NB4 (cell line): ENCODE measurements around the gene MAML2.

Experiments used
- DNase-seq: peaks from one replicate; pipeline ENCODE4 v3.0.0; 2010; ENCODE audit warnings: low read depth
- H3K4me3 ChIP-seq: one replicate; pipeline ENCODE4 v1.5.1; 2011; ENCODE audit warnings: mild to moderate bottlenecking, low read depth, low read length, moderate library complexity
- MYC ChIP-seq: IDR thresholded peaks from 2 replicates; pipeline ENCODE4 v1.6.1; 2011; ENCODE audit warnings: low read depth, low read length
- POLR2A ChIP-seq: IDR thresholded peaks from 2 replicates; pipeline ENCODE4 v1.6.1; 2011; ENCODE audit warnings: mild to moderate bottlenecking; ENCODE audit not compliant: insufficient read length; ENCODE audit errors: extremely low read depth
- TF ChIP-seq, protein P1 (sequence below): IDR thresholded peaks from 2 replicates; pipeline ENCODE4 v1.6.1; 2011; ENCODE audit warnings: low read depth, low read length
- TF ChIP-seq, protein P2 (sequence below): IDR thresholded peaks from one replicate; pipeline ENCODE4 v1.5.1; 2012; ENCODE audit warnings: low read depth, low read length

The MAML2 gene

DNA sequence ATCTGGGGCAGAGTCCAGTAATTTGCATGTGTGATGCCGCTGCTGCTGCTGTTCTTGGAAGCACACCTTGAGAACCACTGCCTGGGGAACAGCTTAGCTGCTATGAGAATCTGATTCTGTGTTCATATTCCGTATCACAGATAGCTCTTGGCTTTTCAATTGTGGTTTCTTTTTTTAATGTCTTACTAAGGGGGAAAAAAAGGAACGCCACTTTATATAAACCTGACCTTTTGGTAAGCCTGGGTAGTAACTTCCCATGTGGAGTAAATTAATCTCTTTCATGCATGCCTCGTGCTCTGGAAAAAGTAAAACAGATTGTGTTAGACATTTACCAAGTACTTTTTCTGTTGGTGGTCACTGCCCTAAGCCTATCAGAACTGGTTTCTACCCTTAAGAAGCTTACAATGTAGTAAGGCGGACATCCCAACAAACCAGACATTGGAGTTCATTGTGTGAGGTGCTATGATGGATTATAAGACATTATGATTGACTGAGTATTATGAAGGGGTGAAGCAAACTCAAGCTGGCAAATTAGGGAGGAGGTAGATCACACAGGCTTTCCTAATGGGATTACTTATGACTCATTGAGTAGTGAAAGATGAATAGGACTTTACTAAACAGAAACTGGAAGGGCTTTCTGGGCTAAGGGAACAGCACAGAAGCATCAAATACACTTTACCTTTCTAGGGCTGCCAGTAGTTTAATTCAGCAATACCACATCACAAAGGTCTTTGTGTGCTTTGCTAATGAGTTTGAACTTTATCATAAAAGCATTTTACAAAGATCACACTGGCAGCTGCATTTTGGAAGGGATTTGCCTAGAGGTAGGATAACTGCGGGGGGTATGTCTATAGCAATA lies 64.7 kb downstream of the MAML2 start:
- TF ChIP-seq POLR2A (no peak), MYC (no peak)
- TF ChIP-seq, protein P1, sequence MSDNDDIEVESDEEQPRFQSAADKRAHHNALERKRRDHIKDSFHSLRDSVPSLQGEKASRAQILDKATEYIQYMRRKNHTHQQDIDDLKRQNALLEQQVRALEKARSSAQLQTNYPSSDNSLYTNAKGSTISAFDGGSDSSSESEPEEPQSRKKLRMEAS = no peak
- TF ChIP-seq, protein P2, sequence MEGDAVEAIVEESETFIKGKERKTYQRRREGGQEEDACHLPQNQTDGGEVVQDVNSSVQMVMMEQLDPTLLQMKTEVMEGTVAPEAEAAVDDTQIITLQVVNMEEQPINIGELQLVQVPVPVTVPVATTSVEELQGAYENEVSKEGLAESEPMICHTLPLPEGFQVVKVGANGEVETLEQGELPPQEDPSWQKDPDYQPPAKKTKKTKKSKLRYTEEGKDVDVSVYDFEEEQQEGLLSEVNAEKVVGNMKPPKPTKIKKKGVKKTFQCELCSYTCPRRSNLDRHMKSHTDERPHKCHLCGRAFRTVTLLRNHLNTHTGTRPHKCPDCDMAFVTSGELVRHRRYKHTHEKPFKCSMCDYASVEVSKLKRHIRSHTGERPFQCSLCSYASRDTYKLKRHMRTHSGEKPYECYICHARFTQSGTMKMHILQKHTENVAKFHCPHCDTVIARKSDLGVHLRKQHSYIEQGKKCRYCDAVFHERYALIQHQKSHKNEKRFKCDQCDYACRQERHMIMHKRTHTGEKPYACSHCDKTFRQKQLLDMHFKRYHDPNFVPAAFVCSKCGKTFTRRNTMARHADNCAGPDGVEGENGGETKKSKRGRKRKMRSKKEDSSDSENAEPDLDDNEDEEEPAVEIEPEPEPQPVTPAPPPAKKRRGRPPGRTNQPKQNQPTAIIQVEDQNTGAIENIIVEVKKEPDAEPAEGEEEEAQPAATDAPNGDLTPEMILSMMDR = no peak
- no peak for DNase-seq
- H3K4me3 ChIP-seq = no peak overlapping the region

DNA sequence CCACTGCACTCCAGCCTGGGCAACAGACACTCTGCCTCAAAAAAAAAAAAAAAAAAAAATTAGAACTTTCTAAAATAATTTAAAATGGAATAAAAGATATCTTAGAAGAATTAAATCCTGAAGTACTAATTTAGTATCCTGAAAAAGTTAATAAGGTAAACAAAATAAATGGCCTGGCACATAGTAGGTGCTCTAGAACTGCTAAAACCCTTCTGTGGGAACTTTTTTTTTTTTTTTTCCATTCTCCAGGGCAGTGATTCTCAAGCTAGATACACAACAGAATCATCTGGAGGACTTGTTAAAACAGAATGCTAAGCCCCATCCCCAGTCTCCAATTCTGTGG lies 65.3 kb downstream of the MAML2 start:
- no peak for DNase-seq
- no peak overlapping the region for H3K4me3 ChIP-seq
- no peak for TF ChIP-seq MYC

DNA sequence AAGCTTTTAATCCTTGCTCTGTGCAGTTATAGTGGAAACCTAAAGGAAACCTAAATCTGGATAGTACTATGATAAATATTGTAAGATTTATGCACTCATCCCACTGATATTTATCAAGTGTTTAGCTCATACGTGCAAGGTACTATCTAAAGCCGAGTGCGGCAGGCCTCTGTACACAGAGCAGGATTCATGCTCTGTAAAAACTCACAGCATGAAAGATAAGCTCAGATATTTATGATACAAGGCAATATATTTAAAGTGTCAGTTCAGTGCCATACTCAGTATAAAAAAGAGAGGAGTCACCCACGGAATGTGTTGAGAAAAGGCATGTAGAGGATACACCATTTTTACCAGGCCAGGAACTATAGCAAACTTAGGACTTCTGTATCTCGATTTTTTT lies 66.2 kb downstream of the MAML2 start:
- no peak overlapping the region for H3K4me3 ChIP-seq
- DNase-seq = no peak
- TF ChIP-seq MYC (no peak), POLR2A (no peak)
- TF ChIP-seq, protein P2 = no peak
- TF ChIP-seq, protein P1 = no peak

DNA sequence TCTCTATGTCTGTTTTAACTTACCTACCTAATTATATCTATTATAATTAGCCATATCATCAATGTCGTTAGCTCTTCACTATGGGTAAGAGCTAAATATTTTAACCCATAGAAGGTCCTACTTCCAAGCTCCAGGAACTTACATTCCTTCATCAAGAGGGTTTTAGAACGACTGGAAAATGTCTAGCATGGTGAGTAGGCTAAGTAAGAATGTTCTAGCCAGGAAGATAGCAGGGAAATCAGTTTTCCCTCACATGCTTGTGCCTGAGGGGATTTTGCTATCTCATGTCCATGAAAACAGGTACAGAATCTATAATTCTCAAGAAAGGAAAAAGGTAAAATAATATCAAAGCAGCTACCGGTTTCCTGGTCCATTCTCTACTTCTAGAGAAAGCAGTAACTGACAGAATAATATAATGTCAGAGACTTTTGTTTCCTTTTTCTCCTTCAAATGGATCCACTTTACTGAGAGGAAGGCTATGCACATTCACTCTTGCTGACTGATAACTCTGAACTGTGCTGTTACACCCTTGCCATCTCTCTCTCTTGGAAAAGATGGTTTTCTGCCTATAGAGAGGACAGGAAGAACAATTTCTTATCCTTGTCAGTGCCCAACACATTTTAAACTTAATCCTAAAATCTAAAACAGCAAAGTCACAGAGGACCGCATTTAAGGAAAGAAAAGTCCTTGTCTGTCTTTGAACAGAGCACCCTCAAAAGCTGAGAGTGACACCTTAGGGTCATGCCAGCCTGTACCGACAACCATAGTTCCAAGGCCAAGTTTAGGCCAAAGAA lies 67.0 kb downstream of the MAML2 start:
- TF ChIP-seq MYC (no peak), POLR2A (no peak)
- TF ChIP-seq, protein P1 = no peak
- TF ChIP-seq, protein P2 = no peak
- H3K4me3 ChIP-seq = no peak overlapping the region
- no peak for DNase-seq

DNA sequence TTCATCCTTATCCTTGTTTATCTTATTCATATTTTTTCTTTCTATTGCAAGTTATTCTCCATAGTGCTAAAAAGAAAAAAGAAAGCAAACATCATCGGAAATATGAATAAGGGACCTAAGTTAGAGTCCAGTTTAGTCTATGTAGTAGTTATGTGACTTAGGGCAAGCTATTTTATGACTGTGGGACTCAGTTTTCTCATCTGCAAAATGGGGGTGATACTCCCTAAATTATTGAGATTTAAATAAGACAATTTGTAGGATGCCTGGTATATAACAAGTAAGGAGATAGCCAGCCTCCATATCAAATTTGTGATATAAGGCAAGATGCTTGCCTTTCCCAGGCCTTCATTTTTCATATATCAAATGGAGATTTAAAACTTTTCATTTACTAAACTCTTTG lies 69.5 kb downstream of the MAML2 start:
- H3K4me3 ChIP-seq = no peak overlapping the region
- DNase-seq = no peak
- no peak for TF ChIP-seq MYC
- TF ChIP-seq POLR2A = no peak
- TF ChIP-seq, protein P2 = no peak
- TF ChIP-seq, protein P1 = no peak

DNA sequence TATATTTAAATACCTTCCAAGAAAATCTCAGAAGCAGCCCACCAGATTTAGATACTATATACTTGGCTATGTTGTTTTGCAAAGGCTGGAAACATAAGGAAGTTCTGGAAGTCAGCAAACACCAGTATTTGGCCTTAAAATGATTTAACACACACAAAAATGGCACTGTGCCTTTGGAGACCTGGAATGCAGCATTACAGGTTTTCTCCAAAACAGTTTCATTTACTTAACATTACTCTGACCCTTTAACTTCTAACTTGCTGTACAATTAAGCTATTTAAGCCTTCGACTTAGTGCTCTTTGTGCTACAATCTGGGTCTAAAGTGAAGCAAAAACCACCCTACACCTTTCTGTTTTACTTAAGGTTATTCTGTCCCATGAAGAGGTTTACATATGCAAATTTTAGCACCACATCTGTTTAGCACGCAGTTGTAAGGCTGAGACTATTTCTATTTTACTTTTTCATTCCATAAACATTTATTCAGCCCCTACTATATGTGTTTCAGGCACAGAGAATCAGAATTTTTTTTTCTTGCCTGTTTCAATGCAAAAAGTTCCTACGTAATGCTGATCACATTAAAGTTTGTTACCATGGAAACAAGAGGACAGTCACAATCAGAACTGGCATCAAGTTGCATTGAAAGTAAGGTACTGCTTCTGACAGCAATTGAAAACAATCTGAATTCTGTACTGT lies 70.3 kb downstream of the MAML2 start:
- no peak for DNase-seq
- TF ChIP-seq, protein P1 = no peak
- no peak overlapping the region for H3K4me3 ChIP-seq
